ENCODE results near the gene CXorf38. TPM values are rescaled to one million over a fixed set of nuclear protein-coding genes. Genes with fewer than 3 reads are reported as not detected.

CXorf38 gene
- total and polyA plus RNA-seq, 2 of the 8 experiments (the other 6 are each of a cell fraction or from before 2014, with no cell fraction given) = 3.6 to 6.4 TPM

DNA sequence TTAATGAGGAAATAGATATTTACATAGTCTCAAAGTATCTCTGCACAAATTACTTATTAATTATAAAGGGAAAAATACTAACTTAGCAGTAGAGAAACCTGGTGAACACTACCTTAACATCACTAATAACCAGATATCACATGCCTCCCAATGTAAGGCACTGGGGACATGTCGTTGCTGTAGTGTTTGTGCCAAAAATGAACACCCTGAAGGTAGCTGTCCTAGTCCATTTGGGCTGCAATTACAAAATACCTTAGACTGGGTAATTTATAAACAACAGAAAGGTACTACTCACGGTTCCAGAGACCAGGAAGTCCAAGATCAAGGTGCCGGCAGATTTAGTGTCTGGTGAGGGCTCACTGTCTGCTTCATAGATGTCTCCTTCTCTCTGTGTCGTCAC, 34.9 kb downstream of the CXorf38 start:
- H3K56ac ChIP-seq (replicated peaks; ENCODE audit: insufficient read length, low read depth, low read length) = no peak overlapping the region
- H3K36me3 ChIP-seq (ENCODE audit: control insufficient read depth in 2 of 4, insufficient read depth in 4 of 4, low read length in 3 of 4) = no peaks in the 10 kb centered on the region
- H3K27ac ChIP-seq (ENCODE audit: low read depth, low read length) = no peak overlapping the region
- no peaks in the 10 kb centered on the region for H3K23me2 ChIP-seq (ENCODE audit: low read depth, low read length)
- H4K5ac ChIP-seq (ENCODE audit: insufficient read length, low read depth, low read length) = no peak overlapping the region
- H2BK15ac ChIP-seq (ENCODE audit: low read length) = no peak overlapping the region
- H3K23ac ChIP-seq (ENCODE audit: insufficient read length) = no peak overlapping the region
- no peak overlapping the region for H3K4me2 ChIP-seq (ENCODE audit: insufficient read depth in 1 of 2, low read depth in 2 of 2, low read length in 2 of 2)
- H4K20me1 ChIP-seq (replicated peaks in 1 of 2; ENCODE audit: control insufficient read depth in 1 of 2, insufficient read depth in 2 of 2, low read length in 2 of 2) = no peaks in the 10 kb centered on the region
- H2BK120ac ChIP-seq (replicated peaks; ENCODE audit: low read depth, low read length) = no peak overlapping the region
- no peak overlapping the region for H3K4me3 ChIP-seq (ENCODE audit: extremely low read depth in 1 of 4, insufficient read depth in 2 of 4, low read depth in 3 of 4, low read length in 4 of 4)
- H2AFZ ChIP-seq (ENCODE audit: low read length) = no peak overlapping the region
- DNase-seq (ENCODE audit: low read depth in 1 of 2, low spot score in 2 of 2) (no peak), FAIRE-seq (no peak)
- no peak overlapping the region for H2AK5ac ChIP-seq (ENCODE audit: low read depth, low read length)
- 90% methylated on average over 4 of the region's 4 CpGs; no CpG with 5 or more reads in 1 of the 2 experiments for whole genome bisulfite sequencing, 2 experiments (ENCODE audit: extremely low coverage in 1 of 2, insufficient coverage in 1 of 2, insufficient read length in 1 of 2, insufficient replicate concordance in 2 of 2, low coverage in 1 of 2, low lambda C conversion rate in 2 of 2, missing lambda C conversion rate in 1 of 2)
- no peak overlapping the region for H2BK20ac ChIP-seq (ENCODE audit: low read length)
- TF ChIP-seq SAP30 (IDR thresholded peaks at IDR 0.05; ENCODE audit: insufficient read depth, insufficient replicate concordance, low read length) = no peak
- no peak for TF ChIP-seq EP300 (IDR thresholded peaks at IDR 0.05; ENCODE audit: borderline replicate concordance in 1 of 2, low read depth in 2 of 2, low read length in 2 of 2)
- TF ChIP-seq JUN (IDR thresholded peaks at IDR 0.05; ENCODE audit: low read depth, low read length) = no peak
- TF ChIP-seq SP4 (IDR thresholded peaks at IDR 0.05; ENCODE audit: low read length) = no peak
- TF ChIP-seq CEBPB (IDR thresholded peaks at IDR 0.05; ENCODE audit: low read depth, low read length) = no peak
- no peak for TF ChIP-seq BCL11A (IDR thresholded peaks at IDR 0.05; ENCODE audit: low read depth in 2 of 2, low read length in 2 of 2)
- no peak for TF ChIP-seq GABPA (IDR thresholded peaks at IDR 0.05; ENCODE audit: borderline replicate concordance, insufficient read depth, low read length)
- no peak for TF ChIP-seq RFX5 (IDR thresholded peaks at IDR 0.05; ENCODE audit: borderline replicate concordance, low read depth, low read length)
- no peak for TF ChIP-seq BRCA1 (IDR thresholded peaks at IDR 0.05; ENCODE audit: low read depth, low read length)
- no peak for TF ChIP-seq EZH2 (IDR thresholded peaks at IDR 0.05; ENCODE audit: low read depth, low read length, severe bottlenecking)
- no peak for TF ChIP-seq ASH2L (IDR thresholded peaks at IDR 0.05; ENCODE audit: low read length)
- no peak for TF ChIP-seq PHF8 (conservative IDR thresholded peaks at IDR 0.05; ENCODE audit: low read depth, low read length)
- no peak for TF ChIP-seq TAF1 (IDR thresholded peaks at IDR 0.05; ENCODE audit: low read depth, low read length)
- no peak for TF ChIP-seq YY1 (IDR thresholded peaks at IDR 0.05; ENCODE audit: low read depth, low read length)
- TF ChIP-seq HDAC6 (IDR thresholded peaks at IDR 0.05; ENCODE audit: low read depth, low read length) = no peak
- H3K9ac ChIP-seq (replicated peaks in 1 of 4; ENCODE audit: extremely low read depth in 1 of 4, low read depth in 3 of 4, low read length in 3 of 4) = no peak overlapping the region
- CTCF ChIA-PET (ENCODE audit: partially characterized antibody) = no interaction called here
- no peak overlapping the region for H3K18ac ChIP-seq (ENCODE audit: extremely low read depth, low read length)
- H3K79me1 ChIP-seq (ENCODE audit: low read depth, low read length) = no peaks in the 10 kb centered on the region
- H3K14ac ChIP-seq (ENCODE audit: insufficient read length) = no peak overlapping the region
- H3K27me3 ChIP-seq (replicated peaks in 1 of 4; ENCODE audit: control insufficient read depth in 3 of 4, extremely low read depth in 1 of 4, insufficient read depth in 3 of 4, low read length in 3 of 4) = no peaks in the 10 kb centered on the region
- H4K91ac ChIP-seq (replicated peaks; ENCODE audit: insufficient read length, low read length) = no peak overlapping the region
- POLR2A ChIA-PET (ENCODE audit: partially characterized antibody) = no interaction called here
- no peak overlapping the region for H4K8ac ChIP-seq (ENCODE audit: extremely low read depth, insufficient read depth, low read length)
- H3K4ac ChIP-seq (replicated peaks; ENCODE audit: insufficient read length, low read depth, low read length) = no peak overlapping the region
- no peaks in the 10 kb centered on the region for H3K4me1 ChIP-seq (replicated peaks in 1 of 4; ENCODE audit: control insufficient read depth in 3 of 4, insufficient read depth in 4 of 4, low read length in 3 of 4)
- H3K9me3 ChIP-seq (ENCODE audit: insufficient read depth in 2 of 2, low read depth in 1 of 2, low read length in 1 of 2) = no peaks in the 10 kb centered on the region
- H2BK5ac ChIP-seq (ENCODE audit: low read depth, low read length) = no peak overlapping the region
- no peak overlapping the region for H2BK12ac ChIP-seq (ENCODE audit: low read depth, low read length)
- H3K79me2 ChIP-seq (ENCODE audit: control insufficient read depth in 1 of 2, insufficient read depth in 2 of 2, low read length in 2 of 2) = no peaks in the 10 kb centered on the region

Data from H1 (cell line).